Hematopoietic multipotent progenitor cell treated with erythropoietin and hydrocortisone succinate and interleukin-3 and kit ligand, for 6 days (in vitro differentiated cells): ENCODE data around the gene CDK5.

ENCODE experiments used
- DNase-seq: peaks from one replicate; pipeline ENCODE4 v3.0.0-alpha.2; 2015

Gene CDK5

GRCh38 chr7:151057506-151057988 is at the start of gene CDK5:
Gene CDK5 (minus strand): TSS chr7:151057897. CDS start chr7:151057848, 49 bp downstream.
- no peak for DNase-seq

- no peak for DNase-seq
Measured at GRCh38 chr7:151104411-151105235, 46.9 kb upstream of the CDK5 start.

GRCh38 chr7:151103973-151104372 is 46.3 kb upstream of the CDK5 start:
- no peak for DNase-seq

GRCh38 chr7:151102991-151103390 is 45.3 kb upstream of the CDK5 start:
- no peak for DNase-seq

- DNase-seq, result no peak
Measured at GRCh38 chr7:151101621-151102396, 44.1 kb upstream of the CDK5 start.

GRCh38 chr7:151100921-151101320 is 43.2 kb upstream of the CDK5 start:
- no peak for DNase-seq

GRCh38 chr7:151099486-151100211 is 42.0 kb upstream of the CDK5 start:
- DNase-seq, result no peak

- DNase-seq, result no peak
Measured at GRCh38 chr7:151095828-151096475, 38.3 kb upstream of the CDK5 start.

- no peak for DNase-seq
Measured at GRCh38 chr7:151095123-151095797, 37.6 kb upstream of the CDK5 start.

GRCh38 chr7:151094675-151095074 is 37.0 kb upstream of the CDK5 start:
- DNase-seq, result no peak

- DNase-seq, result no peak
Measured at GRCh38 chr7:151093748-151094147, 36.1 kb upstream of the CDK5 start.

- DNase-seq, result no peak
Measured at GRCh38 chr7:151091988-151092387, 34.3 kb upstream of the CDK5 start.

- DNase-seq, result peak; percentile 65
Measured at GRCh38 chr7:151091431-151091830, 33.7 kb upstream of the CDK5 start.

GRCh38 chr7:151091003-151091402 is 33.3 kb upstream of the CDK5 start:
- no peak for DNase-seq

GRCh38 chr7:151089893-151090730 is 32.4 kb upstream of the CDK5 start:
- no peak for DNase-seq

- DNase-seq, result peak; percentile 73
Measured at GRCh38 chr7:151088856-151089699, 31.4 kb upstream of the CDK5 start.

GRCh38 chr7:151088019-151088855 is 30.5 kb upstream of the CDK5 start:
- no peak for DNase-seq

- peak; percentile 64 for DNase-seq
Measured at GRCh38 chr7:151087245-151088018, 29.7 kb upstream of the CDK5 start.
